H1 (cell line): Measurements from ENCODE around the gene FITM2. TPM values are rescaled to one million over a fixed set of nuclear protein-coding genes. Genes with fewer than 3 reads are reported as not detected.

ENCODE experiments used
- ATF3 ChIP-seq: IDR thresholded peaks from 2 replicates; pipeline ENCODE4 v1.6.1; 2011; ENCODE audit warnings: low read depth, mild to moderate bottlenecking, low read length; ENCODE audit not compliant: insufficient read depth
- CBX8 ChIP-seq: fragments of 300-800, 300-1000 bp; sonication (generic); IDR thresholded peaks from 2 replicates; pipeline ENCODE4 v1.7.1; 2016; ENCODE audit warnings: low read depth, low read length, borderline replicate concordance
- EGR1 ChIP-seq: IDR thresholded peaks from 2 replicates; pipeline ENCODE4 v1.6.1; 2011; ENCODE audit warnings: low read depth, low read length, borderline replicate concordance
- NANOG ChIP-seq: IDR thresholded peaks from 2 replicates; pipeline ENCODE4 v1.6.1; 2011; ENCODE audit warnings: low read length, low read depth, mild to moderate bottlenecking, inconsistent platforms; ENCODE audit not compliant: insufficient read depth, poor library complexity, severe bottlenecking
- polyA plus RNA-seq, 7 experiments: library from polyadenylated mRNA; depleted of rRNA in 3 of 7; stranded (reverse) in 5 of 7; unstranded in 2 of 7; fragments of >200 nt in 5 of 7; fragments of 200-250 nt in 2 of 7; gene quantifications; 1 replicate in 5 of 7; 2 replicates in 1 of 7; 4 replicates in 1 of 7; pipeline versions ENCODE4 v1.2.1 to v1.2.3, GENCODE V29; 2011 to 2013; ENCODE audit warnings: missing spikeins in 2 of 7, mixed read lengths in 2 of 7
- total RNA-seq: library from RNA; stranded (reverse); fragmentation: NEBNext Ultra II Directional; extraction: Animal tissue kit (Norgen Biotek cat#: 25700); gene quantifications from 2 replicates; pipeline ENCODE4 v1.2.1, GENCODE V29; 2021

Gene FITM2
- total and polyA plus RNA-seq, 2 of the 8 experiments (the other 6 are each of a cell fraction or from before 2014, with no cell fraction given): 1.1 to 2.1 TPM

GRCh38 chr20:44357555-44358125 is 46.6 kb upstream of the FITM2 start (continued):
- TF ChIP-seq CBX8 (no peak), NANOG (no peak), ATF3 (no peak), EGR1 (no peak)
